Dermis microvascular lymphatic vessel endothelial cell (primary cell): ENCODE results near the gene ANKRD53. TPM values are rescaled to one million over a fixed set of nuclear protein-coding genes. Genes with fewer than 3 reads are reported as not detected.
"Not testable (repeated sequence)": the region's sequence is repeated elsewhere in the genome, so short reads cannot be mapped to it uniquely, and the experiment has no call there.

Experiments used
- DNase-seq, 2 donors: peaks; one replicate each; pipeline versions ENCODE4 v3.0.0 to v3.0.0-alpha.2; 2010; ENCODE audit warnings: low read depth in 2 of 2
- total RNA-seq: library from RNA; depleted of rRNA; stranded (reverse); fragments of >200 nt; gene quantifications from 2 replicates; pipeline ENCODE4 v1.2.1, GENCODE V29; 2014

ANKRD53 gene
- total RNA-seq, 1 donor from 2014 or later = 0.13 TPM

- DNase-seq = no peak
Measured at GRCh38 chr2:71006323-71006722, 27.9 kb downstream of the ANKRD53 start.

GRCh38 chr2:71006955-71007799 is 28.7 kb downstream of the ANKRD53 start:
- no peak for DNase-seq

DNA sequence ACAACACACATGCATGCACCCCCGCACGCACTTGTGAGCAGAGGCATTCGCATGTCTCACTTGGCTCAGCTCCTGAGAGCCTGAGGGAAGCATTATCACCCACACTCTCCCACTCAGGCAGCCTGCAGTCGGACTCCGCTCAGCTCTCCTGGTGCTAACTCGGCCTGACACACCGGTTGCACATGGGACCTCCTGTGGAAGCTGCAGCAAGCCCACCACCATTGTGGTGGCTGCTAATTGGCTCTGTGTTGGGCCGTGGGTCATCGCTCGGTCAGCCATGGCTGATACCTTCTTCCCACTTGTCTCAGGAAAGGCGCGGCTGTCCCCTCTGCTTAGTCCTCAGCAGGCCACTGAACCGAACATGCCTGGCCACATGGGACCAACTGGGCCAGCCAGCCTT is 29.9 kb downstream of the ANKRD53 start:
- no peak for DNase-seq

DNA sequence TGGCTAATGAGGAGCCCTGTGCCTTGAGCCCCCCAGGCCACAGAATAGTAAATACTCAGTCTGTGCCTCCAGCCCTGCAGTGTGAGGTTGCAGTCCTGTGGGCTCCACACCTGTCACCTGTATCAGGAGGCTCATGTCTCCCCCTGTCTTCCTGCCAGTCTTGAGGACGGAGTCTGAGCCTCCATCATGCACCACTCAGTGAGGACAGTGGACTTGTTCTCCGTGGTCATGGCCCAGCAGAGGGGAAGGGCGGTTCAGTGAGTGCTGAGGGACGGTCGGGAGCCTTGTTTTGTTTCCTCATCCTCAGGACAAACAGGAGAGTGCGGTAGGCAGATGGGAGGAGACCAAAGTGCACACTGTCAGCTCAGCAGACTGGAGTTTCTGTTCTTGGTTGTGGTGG is 33.4 kb downstream of the ANKRD53 start:
- DNase-seq = not testable (repeated sequence)

DNA sequence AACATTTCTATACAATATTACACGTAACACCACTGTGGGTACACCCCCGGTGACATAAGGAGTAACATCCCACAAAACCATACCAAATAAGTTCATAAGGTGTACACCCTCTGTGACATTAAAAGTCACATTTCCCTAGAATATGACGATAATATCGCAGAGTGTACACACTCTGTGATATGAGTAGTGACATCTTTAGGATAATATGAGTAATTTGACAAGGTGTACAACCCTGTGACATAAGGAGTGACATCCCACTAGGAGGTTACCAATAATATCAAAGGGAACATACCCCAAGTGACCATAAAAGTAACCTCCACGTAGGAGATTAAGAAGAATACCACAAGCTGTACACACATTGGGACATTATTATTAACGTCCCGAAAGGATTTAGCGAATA is 40.2 kb downstream of the ANKRD53 start:
- no peak for DNase-seq

DNA sequence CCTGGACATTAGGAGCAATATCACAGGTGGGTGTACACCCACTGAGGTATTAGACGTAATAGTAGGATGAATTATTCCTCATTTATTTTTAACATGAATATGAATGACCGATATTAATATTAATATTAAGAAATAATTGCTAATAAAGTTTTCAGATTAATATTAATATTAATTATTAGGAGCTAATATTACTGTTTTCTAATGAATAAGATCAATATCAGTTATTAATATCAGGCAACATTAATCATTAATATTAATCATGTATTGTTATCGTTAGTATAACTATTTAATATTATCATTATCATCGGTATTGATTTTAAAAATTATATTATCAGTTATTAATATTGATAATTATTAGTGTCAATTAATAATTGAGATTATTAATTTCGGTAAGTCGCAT is 41.6 kb downstream of the ANKRD53 start:
- DNase-seq = not testable (repeated sequence)

DNA sequence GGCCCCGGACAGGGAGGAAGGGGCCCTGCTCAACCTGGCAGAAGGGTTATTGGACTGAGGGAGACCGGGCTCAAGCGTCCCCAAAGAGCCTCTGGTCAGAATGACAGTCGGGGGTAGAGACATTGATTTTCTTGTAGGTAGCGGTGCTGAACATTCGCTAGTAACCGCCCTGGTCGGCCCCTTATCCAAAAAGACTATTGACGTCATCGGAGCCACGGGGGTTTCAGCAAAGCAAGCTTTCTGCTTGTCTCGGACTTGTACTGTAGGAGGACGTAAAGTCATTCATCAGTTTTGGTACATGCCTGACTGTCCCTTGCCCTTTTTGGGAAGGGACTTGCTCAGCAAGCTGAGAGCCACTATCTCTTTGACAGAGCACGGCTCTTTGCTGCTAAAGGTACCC is 43.0 kb downstream of the ANKRD53 start:
- DNase-seq = not testable (repeated sequence)

DNA sequence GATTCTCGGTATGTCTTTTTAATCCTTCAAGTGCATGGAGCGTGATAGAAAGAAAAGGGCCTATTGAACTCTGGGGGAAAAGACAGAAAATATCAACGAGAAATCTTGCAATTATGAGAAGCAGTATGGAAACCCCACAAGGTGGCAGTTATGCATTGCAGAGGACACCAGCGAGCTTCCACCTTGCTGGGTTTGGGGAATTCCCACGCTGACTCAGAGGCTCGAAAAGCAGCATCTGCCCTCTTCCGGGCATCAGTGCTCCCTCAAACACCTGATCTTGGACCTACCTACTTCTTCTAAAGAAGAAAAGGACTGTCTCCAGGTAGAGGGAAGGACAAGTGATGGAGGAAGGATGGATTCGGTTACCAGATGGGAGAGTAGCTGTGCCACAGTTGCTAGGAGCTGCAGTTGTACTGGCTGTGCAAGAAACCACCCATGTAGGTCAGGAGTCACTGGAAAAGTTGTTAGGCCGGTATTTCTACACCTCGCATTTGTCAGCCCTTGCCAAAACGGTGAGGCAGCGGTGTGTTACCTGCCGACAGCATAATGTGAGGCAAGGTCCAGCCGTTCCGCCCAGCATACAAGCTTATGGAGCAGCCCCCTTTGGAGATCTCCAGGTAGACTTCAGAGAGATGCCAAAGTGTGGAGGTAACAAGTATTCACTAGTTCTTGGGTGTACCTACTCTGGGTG is 45.3 kb downstream of the ANKRD53 start:
- DNase-seq = not testable (repeated sequence)

Other genes with a start within 250 kb of the ANKRD53 start
- 8.0 and 23.4 TPM in 2 replicates for gene ADD2, start 210.4 kb upstream of the ANKRD53 start, total RNA-seq
- 0.13 TPM in 1 of 2 replicates, not detected in the other for gene FIGLA, start 188.0 kb upstream of the ANKRD53 start, total RNA-seq
- gene CLEC4F, start 158.0 kb upstream of the ANKRD53 start, total RNA-seq = 0.13 TPM in 2 replicates
- gene CD207, start 142.8 kb upstream of the ANKRD53 start, total RNA-seq = under 0.01 TPM in 2 replicates
- not detected in 2 replicates for gene VAX2, start 78.1 kb upstream of the ANKRD53 start, total RNA-seq
- gene ATP6V1B1, start 42.7 kb upstream of the ANKRD53 start, total RNA-seq = 0.25 TPM in 1 of 2 replicates, not detected in the other
- 22.2 and 31.5 TPM in 2 replicates for gene TEX261, start 16.2 kb downstream of the ANKRD53 start, total RNA-seq
- 51.0 and 72.4 TPM in 2 replicates for gene NAGK, start 90.0 kb downstream of the ANKRD53 start, total RNA-seq
- 9.8 and 10.9 TPM in 2 replicates for gene MCEE, start 151.6 kb downstream of the ANKRD53 start, total RNA-seq
- 10.6 and 11.7 TPM in 2 replicates for gene MPHOSPH10, start 152.0 kb downstream of the ANKRD53 start, total RNA-seq
- 1.0 and 1.3 TPM in 2 replicates for gene PAIP2B, start 248.5 kb downstream of the ANKRD53 start, total RNA-seq